Lung (tissue), 12 donors: ENCODE measurements around the gene FMNL1. TPM values are rescaled to one million over a fixed set of nuclear protein-coding genes. Genes with fewer than 3 reads are reported as not detected.
A peak's percentile ranks its signal among the peaks of the same experiment; 100 is the strongest.

Experiments used
- ATAC-seq: fragments of 200-7000 bp; cut with Tn5 transposase; one replicate; pipeline ENCODE4 v1.9.1; 2020; ENCODE audit warnings: moderate number of reproducible peaks; ENCODE audit not compliant: insufficient read depth, low FRiP score
- DNase-seq, 3 donors: peaks; one replicate each; pipeline ENCODE4 v3.0.0-alpha.2; 2013 to 2017
- H3K27ac ChIP-seq, 2 donors: one replicate each; pipeline ENCODE4 v1.5.1; 2013; ENCODE audit warnings: mild to moderate bottlenecking in 2 of 2, moderate library complexity in 2 of 2, control low read depth in 1 of 2, inconsistent platforms in 1 of 2, low read depth in 1 of 2, low read length in 1 of 2
- H3K27me3 ChIP-seq, 3 donors: one replicate each; pipeline ENCODE4 v1.5.1; 2013; ENCODE audit warnings: low read length in 2 of 3; ENCODE audit not compliant: control insufficient read depth in 3 of 3, insufficient read depth in 3 of 3
- H3K36me3 ChIP-seq, 4 donors: one replicate each; pipeline ENCODE4 v1.5.1; 2013; ENCODE audit warnings: low read length in 4 of 4, mild to moderate bottlenecking in 1 of 4, moderate library complexity in 1 of 4; ENCODE audit not compliant: control insufficient read depth in 4 of 4, insufficient read depth in 4 of 4
- H3K4me1 ChIP-seq, 5 donors: one replicate each; pipeline ENCODE4 v1.5.1; 2013; ENCODE audit warnings: low read length in 5 of 5, mild to moderate bottlenecking in 2 of 5, moderate library complexity in 1 of 5; ENCODE audit not compliant: control insufficient read depth in 5 of 5, insufficient read depth in 5 of 5
- H3K4me3 ChIP-seq: one replicate; pipeline ENCODE4 v1.5.1; 2013; ENCODE audit warnings: mild to moderate bottlenecking, control low read depth, moderate library complexity
- H3K9ac ChIP-seq, 2 donors: one replicate each; pipeline ENCODE4 v1.5.1; 2013; ENCODE audit warnings: low read length in 2 of 2, control low read depth in 1 of 2; ENCODE audit not compliant: insufficient read depth in 1 of 2
- H3K9me3 ChIP-seq, 4 donors: one replicate each; pipeline ENCODE4 v1.5.1; 2013; ENCODE audit warnings: low read length in 3 of 4, mild to moderate bottlenecking in 1 of 4, moderate library complexity in 1 of 4; ENCODE audit not compliant: control insufficient read depth in 4 of 4, insufficient read depth in 3 of 4
- WGBS, 2 donors: extraction: QIAGEN DNeasy Blood & Tissue Kit; methylation state at CpG; one replicate each; pipeline ENCODE4 v1.1.7; 2013; 5-methylcytosine and 5-hydroxymethylcytosine counted together
- polyA plus RNA-seq, 2 donors: library from polyadenylated mRNA; stranded (reverse); fragments of 200-250 nt; gene quantifications; one replicate each; pipeline ENCODE4 v1.2.1, GENCODE V29; 2013
- total RNA-seq, 2 donors: library from RNA; depleted of rRNA in 1 of 2; stranded (reverse); fragments of >200 nt in 1 of 2; gene quantifications; one replicate each; pipeline ENCODE4 v1.2.1, GENCODE V29; 2014 to 2021
- TF ChIP-seq, protein P1 (sequence below): IDR thresholded peaks from 2 replicates; pipeline ENCODE4 v1.5.1; 2012; ENCODE audit warnings: mild to moderate bottlenecking; ENCODE audit errors: control extremely low read depth, extremely low read depth
- donor health status: control.
- donor health status: control.
- donor health status: Bipolar disorder and iron deficiency.
- donor health status: healthy.
- donor health status: DM: yes; HTN: yes; CAD: no.

FMNL1 gene
- total and polyA plus RNA-seq, 4 donors: 25.0 to 135 (median 56.6) TPM

DNA sequence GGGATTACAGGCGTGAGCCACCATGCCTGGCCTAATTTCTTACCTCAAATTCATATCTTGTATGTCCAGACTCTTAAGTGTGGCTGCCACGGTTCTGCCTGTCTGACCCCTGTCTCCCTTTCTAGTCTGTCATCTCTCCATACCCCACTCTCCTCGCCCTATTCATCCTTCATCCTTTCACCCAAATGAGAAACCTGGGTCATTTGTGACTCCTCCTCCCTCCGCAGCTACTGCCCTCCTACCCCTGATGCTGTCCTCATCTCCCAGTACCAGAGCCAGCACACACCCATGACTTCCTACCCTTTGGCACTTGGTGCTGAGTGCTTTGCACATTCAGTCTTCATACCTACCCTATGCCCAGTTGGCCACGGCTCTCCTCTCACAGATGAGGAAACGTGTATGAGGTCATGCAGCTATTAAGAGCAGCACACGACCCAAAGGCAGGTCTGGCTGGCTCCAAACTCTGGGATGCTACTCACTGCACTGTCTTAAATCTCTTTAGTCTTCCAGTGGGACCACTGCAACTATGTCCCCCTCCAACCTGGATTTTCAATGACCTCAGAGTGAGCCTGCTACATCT lies 38.6 kb downstream of the FMNL1 start:
- 83 to 88% methylated on average over 7 of the region's 7 CpGs for WGBS, 2 donors
- Histone ChIP-seq H3K9ac (no peak overlapping the region), H3K4me1 (peaks cover 0 to 22% (median 10%) of the 10 kb centered on the region in 5 donors), H3K27ac (no peak overlapping the region), H3K27me3 (peaks cover 0 to 3% (median 0%) of the 10 kb centered on the region in 3 donors), H3K9me3 (no peaks in the 10 kb centered on the region), H3K36me3 (peaks cover 0 to 19% (median 11%) of the 10 kb centered on the region in 4 donors), H3K4me3 (no peak overlapping the region)
- no peak for DNase-seq
- no peak for ATAC-seq
- TF ChIP-seq, protein P1, sequence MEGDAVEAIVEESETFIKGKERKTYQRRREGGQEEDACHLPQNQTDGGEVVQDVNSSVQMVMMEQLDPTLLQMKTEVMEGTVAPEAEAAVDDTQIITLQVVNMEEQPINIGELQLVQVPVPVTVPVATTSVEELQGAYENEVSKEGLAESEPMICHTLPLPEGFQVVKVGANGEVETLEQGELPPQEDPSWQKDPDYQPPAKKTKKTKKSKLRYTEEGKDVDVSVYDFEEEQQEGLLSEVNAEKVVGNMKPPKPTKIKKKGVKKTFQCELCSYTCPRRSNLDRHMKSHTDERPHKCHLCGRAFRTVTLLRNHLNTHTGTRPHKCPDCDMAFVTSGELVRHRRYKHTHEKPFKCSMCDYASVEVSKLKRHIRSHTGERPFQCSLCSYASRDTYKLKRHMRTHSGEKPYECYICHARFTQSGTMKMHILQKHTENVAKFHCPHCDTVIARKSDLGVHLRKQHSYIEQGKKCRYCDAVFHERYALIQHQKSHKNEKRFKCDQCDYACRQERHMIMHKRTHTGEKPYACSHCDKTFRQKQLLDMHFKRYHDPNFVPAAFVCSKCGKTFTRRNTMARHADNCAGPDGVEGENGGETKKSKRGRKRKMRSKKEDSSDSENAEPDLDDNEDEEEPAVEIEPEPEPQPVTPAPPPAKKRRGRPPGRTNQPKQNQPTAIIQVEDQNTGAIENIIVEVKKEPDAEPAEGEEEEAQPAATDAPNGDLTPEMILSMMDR: no peak

DNA sequence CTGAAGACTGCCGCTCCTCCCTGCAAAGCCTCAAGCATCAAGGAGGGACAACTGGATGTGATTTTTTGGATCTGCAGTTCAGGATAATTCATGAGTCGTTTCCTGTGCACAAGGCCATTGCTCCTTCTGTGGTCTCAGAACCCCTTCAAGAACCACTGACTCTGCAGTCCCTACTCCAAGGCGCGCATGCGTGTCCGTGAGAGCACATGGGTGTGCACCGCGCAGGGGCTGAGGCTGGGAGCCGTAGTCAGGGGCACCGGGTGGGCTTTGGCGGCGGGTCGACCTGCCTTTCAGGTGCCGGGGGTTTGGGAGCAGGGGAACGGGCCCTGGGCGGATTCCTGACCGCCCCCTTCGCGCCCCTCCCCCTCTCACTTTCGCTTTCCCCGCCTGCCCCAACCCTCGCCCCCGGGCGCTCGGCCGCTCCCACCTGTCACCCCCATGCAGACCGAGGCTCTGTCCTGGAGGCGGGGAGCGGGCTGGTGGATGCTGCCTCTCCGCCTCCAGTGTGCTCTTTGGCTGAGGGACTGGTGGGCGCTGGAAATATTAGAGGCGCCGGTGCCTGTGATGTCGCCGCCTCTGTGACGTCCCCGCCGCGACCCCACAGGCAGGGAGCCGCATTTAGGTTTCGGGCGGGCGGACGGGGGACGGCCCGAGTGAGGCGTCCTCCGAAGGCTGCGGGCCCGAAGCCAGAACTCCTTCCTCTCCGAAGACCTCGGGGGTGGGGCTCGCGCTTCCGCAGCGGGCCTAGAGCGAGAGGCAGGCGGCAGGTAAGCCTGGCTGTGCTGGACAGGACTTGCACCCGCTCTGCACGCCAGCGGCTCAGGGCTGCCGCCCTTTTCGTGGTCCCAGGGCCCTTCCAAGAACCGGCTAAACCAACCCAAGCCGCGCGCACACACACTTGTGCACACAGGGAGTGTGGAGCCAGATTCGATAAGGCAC lies 40.2 kb downstream of the FMNL1 start, which contains the start of gene SPATA32:
TSS of gene SPATA32 (minus strand) at position 518 of the 939 bp plus-strand sequence. CDS start at position 440, 78 bp downstream.
- H3K27me3 ChIP-seq: peaks cover 0 to 3% (median 0%) of the 10 kb centered on the region in 3 donors
- peaks cover under 1 to 30% (median 19%) of the 10 kb centered on the region in 4 donors for H3K36me3 ChIP-seq
- H3K4me3 ChIP-seq: peak within 1 kb of the TSS; percentile 72
- TF ChIP-seq, protein P1: no peak
- H3K9ac ChIP-seq: peak within 1 kb of the TSS; percentile 16 to 23
- H3K4me1 ChIP-seq: peaks cover 0 to 22% (median 10%) of the 10 kb centered on the region in 5 donors
- no peaks in the 10 kb centered on the region for H3K9me3 ChIP-seq
- H3K27ac ChIP-seq: peak within 1 kb of the TSS in 1 of 2 donors; percentile 71
- WGBS, 2 donors: 3 to 4% methylated on average over 61 to 68 of the region's 68 CpGs
- DNase-seq (peak; percentile 71 to 73 (median 72)), ATAC-seq (peak; percentile 57)

DNA sequence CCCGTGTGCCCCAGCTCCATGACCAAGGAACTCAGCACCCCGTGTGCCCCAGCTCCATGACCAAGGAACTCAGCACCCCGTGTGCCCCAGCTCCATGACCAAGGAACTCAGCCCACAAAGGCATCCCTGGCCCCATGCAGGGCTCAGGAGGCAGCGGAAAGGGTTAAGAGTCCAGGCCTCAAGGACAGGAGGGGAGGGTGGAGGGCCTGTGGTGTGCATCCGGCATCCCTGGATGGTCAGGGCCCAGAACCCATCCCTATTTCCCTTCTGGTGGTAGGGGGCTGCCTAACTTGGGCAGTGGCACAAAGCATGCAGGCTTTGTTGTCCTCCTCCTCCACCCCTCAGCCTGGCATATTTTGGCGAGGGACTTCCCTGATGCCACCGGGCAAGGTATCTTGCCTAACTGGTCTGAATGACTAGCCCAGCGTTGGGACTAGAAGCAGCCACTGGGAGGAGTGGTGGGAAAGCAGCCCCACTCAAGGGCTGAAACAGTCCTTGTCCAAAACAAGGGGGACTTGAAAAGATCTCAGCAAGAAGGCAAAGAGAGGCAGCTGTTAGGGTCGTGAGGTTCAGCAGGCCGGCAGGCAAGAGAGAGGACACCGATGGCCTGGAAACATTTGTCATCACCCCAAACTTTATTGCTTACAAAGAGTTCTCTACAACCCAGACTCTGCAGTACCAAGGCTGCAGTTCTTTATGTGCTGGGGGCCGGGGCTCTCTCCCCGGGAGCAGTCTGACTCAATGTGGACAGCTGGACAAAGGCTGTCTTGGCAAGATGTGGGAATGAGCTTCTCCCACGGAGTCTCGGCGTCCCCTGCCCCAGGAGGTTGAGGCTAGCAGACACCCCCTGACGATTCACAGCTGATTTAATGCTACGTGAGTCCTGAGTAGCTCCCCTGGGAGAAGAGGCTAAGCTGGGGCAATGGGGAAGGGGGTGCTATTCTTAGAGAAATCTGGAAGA lies 41.1 kb downstream of the FMNL1 start:
- Histone ChIP-seq H3K36me3 (peaks cover 7 to 40% (median 23%) of the 10 kb centered on the region in 4 donors), H3K9ac (peak overlapping the region in 1 of 2 donors; percentile 23), H3K27ac (no peak overlapping the region), H3K9me3 (no peaks in the 10 kb centered on the region), H3K4me1 (peaks cover 0 to 22% (median 10%) of the 10 kb centered on the region in 5 donors), H3K27me3 (no peaks in the 10 kb centered on the region), H3K4me3 (no peak overlapping the region)
- 61 to 69% methylated on average over 18 of the region's 18 CpGs for whole genome bisulfite sequencing, 2 donors
- ATAC-seq (no peak), DNase-seq (peak; percentile 43 to 65 (median 55))
- TF ChIP-seq, protein P1: no peak
